ENCODE measurements around the gene CYP27A1.
"Not testable (repeated sequence)": the region's sequence is repeated elsewhere in the genome, so short reads cannot be mapped to it uniquely, and the experiment has no call there.

Gene CYP27A1

DNA sequence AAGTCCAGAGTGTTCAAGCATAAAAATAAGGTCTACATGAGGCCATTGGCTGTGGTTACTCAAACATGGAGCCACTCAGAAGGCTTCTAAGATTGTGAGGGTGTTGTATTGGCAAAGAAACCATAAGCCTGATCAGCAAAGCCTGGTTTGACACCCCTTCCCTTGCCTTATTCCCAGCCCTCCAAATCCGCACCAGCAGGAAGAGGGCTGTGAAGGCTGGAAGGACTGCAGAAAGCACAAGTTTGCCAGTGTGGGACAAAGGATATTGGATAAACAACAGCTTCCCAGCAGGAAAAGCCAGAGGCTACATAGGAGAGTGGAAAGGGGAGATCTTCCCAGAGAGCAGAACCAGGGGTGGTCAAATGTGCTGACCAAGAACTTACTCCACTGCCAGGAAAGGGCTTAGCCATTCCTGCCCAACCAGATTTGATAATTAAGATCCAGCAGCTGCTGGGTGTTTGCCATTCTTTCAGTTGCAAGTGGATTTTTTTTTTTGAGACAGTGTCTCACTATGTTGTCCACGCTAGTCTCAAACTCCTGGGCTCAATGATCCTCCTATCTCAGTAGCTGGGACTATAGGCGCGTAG, 51.2 kb downstream of the CYP27A1 start:
- no peak for DNase-seq

DNA sequence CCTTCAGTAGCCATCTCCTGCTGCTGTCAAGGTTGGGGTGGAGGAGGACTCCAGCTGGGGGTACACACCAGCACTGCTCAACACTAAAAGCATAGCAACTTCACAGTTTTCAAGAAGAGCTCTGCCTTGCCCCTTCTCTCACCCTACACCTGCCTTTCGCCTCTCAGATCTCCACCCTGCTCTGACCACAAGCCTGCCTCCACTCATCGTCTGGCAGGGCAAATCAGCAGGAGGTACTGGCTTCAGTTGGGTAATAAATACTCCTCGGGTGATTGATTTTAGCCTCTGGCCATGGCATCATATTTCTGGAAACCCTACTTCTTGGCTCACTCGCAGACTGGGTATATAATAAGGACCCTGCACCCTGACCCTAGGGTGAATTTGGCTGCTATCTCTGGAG, 52.7 kb downstream of the CYP27A1 start:
- no peak for DNase-seq

DNA sequence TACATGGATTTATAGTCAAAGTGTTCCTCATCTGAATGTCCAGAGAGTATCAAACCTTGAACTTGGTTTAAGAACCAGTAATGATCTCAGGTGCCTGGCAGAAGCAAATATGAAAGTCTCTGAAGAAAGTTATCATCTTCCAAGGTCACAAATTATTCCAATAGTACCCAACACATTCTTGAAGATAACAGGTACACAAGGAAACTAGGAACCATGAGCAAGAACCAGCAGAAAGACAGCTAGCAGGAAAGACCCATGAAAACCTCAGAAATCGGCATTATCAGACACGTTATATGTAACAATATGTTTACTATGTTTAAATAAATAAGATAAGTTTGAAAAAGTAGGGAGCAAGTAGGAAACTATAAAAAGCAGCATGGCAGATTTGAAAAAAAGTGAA, 55.5 kb downstream of the CYP27A1 start:
- no peak for DNase-seq

- DNase-seq = no peak
These were observed 57.5 kb downstream of the CYP27A1 start for GRCh38 chr2:218839430-218839829.

DNA sequence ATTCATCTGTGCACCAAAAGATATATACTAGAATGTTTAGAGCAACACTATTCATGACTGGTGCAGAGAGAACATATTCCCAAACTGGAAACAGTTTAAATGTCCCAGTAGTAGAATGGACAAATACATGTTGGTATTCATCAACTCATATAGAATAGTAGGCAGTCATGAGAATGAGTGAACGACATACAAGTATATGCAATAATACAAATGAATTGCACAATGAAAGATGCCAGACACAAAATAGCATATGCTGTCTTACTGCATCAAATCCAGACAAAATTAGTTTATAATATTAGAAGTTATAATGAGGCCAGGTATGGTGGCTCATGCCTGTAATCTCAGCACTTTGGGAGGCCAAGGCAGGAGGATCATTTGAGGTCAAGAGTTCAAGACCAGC, 57.9 kb downstream of the CYP27A1 start:
- DNase-seq = no peak

- not testable (repeated sequence) for DNase-seq
These were observed 62.4 kb downstream of the CYP27A1 start for GRCh38 chr2:218844334-218844733.

DNA sequence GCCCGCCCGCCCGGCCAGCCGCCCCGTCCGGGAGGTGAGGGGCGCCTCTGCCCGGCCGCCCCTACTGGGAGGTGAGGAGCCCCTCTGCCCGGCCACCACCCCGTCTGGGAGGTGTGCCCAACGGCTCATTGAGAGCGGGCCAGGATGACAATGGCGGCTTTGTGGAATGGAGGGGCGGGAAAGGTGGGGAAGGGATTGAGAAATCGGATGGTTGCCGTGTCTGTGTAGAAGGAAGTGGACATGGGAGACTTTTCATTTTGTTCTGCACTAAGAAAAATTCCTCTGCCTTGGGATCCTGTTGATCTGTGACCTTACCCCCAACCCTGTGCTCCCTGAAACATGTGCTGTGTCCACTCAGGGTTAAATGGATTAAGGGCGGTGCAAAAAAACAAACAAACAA, 65.0 kb downstream of the CYP27A1 start:
- not testable (repeated sequence) for DNase-seq

GRCh38 chr2:218849721-218850120, 67.8 kb downstream of the CYP27A1 start:
- DNase-seq = no peak

- no peak for DNase-seq
These were observed 68.8 kb downstream of the CYP27A1 start for GRCh38 chr2:218850796-218851195.

GRCh38 chr2:218851286-218851685, 69.3 kb downstream of the CYP27A1 start:
- DNase-seq = no peak

DNA sequence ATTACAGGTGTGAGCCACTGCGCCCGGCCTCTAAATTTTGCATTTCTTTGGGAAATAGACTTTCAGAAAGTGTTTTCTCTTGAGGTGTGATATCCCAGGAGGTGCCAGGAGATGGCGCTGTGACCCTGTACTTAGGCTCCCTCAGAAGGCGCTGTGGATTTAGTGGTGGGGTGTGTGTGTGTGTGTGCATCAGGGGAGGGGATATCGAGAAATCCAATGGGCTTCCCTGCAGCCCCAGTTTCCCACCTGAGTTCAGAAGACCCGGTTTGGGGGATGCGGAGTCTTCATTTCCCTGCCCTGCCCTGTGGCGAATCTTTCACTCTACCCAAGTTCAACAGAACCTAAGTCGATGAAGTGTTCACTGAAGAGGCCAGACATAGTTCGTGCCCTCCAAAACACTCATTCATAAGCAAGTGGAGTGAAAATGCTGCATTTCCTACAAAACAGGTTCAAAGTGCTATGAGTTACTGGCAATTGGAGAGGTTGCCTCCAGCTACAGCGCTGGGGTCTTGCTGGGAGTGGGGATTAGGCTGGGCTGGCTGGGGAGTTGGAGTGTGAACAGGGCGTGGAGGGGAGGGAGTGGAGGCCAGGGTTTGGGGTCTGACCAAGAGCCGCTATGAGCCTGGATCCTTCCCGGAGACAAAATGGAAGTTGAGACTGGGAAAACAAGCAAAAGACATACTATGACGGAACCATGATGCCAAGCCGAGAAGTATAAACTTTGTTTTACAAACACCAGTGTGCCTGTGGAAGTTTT, 71.1 kb downstream of the CYP27A1 start:
- peak; percentile 86 for DNase-seq

DNA sequence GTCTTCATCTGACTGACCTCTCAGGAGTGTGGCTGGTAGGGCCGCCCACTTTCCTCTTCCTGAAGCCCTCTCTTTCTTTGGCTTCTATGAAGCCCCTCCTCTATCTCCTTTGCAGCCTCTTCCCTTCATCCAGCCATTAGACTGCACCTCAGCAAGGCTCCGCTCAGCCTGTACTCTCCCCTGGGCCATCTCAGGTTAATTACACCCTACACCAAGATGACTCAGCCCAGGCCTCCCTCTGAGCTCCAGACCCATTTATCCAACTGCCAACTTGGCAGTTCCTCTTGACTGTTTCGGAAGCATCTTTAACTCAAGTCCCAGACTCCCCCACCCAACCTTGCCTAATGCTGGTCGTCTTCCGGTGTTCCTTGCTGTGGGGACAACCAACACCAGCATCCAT, 71.8 kb downstream of the CYP27A1 start:
- no peak for DNase-seq

DNA sequence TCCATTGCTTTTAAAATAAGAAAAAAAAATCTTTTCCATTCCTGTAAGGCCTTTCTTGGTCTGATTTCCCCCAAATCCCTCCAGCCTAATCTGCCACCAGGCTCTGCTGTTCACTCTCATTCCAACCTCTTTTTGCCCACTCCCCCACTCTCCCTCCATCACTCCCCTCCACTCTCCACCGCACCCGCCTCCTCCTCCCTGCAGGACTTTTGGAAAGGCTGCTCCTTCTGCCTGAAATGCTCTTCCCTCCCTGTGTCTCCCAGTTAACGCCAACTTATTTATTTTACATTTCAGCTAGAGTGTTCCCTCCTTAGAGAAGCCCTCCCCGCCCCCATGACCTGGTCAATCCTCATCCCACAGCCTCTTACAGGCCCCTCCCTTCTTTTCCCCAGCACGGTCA, 72.9 kb downstream of the CYP27A1 start:
- no peak for DNase-seq

DNA sequence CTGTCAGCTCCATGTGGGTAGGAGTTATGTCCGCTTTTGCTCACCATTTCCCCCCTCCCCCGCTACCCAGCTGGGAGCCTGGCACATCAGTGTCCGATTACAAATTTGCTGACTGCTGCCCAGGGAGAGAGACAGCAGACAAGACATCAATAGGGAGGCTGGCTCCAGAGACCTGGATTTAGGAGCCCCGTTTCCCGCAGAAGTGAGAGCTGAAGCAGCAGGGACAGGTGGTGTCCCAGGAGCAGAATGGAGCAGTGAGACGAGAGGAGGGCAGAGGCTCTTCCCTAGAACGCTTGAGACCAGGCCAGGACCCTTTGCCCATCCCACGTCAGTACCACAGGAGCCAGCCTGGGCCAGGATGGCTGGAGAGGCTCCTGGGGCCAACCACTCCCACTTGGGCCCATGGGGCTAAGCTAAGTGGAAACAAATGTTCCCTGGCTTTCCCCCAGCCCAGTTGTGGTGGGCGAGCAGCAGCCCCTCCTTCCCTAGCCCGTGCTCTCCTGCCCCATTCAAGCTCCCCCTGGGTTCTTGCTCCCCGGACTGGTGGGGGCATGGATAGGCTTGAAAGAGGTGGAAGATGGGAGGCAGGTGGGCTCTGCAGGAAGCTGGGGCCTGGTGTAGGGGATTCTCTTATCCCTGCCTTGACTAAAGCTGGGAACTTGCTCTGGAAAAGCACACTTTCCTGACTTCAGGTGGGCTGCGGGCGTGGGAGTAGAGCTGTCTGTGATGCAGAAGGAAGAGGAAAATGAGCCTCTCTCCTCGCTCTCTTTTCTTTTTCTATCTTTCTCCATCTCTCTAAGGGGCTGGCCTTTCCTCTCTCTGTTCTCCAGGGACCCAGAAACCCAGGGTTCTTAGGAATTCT, 73.6 kb downstream of the CYP27A1 start:
- DNase-seq = no peak

DNA sequence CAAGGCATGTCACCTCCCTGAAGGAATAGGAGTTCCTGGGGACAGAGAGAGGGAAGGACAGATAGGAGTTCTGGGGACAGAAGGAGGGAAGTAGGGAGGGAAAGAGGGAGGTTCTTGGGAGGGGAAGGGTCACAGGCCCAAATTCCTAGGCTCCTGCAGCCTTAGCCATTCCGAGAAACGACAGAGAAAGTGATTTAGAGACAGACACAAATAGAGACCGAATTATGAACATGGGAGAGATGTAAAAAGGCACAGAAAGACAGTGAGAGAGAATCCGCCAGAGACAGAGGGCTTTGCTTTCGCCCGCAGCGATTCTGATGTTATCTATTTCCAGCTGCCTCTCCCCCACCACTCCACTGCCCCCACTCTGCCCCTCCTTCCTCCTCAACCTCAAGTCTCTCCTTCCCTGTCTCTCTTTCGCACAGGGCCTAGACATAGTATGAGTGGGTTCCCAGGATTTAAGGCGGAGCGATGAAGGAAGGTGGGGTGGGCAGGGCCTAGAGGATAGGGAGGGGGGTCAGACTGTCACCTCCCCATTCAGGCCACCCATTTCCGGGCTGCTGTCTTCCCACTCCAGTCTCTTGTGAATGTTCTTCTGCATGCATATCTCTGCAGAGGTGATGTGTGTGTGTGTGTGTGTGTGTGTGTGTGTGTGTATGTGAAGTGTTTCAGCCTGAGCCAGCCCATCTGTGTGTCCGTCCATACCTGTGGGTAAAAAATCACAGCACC, 74.4 kb downstream of the CYP27A1 start:
- DNase-seq = no peak

DNA sequence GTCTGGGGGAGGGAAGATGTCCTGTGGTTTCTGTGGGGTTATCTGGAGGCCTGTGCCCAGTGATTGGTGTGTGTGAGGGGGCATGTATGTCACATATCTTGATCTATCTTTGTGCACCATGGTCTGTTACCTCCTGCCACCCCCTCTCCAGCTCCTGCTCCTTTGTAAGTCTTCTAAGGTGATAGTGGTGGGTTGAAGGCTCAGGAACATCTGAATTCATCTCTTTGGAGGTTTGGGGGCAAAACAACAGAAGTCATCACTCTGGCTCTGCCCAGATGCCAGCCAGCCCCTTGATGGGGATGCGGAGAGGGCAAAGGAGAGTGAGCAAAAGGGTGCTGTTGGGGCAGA, 74.9 kb downstream of the CYP27A1 start:
- DNase-seq = no peak

- no peak for DNase-seq
These were observed 75.6 kb downstream of the CYP27A1 start for GRCh38 chr2:218857371-218858137.

DNA sequence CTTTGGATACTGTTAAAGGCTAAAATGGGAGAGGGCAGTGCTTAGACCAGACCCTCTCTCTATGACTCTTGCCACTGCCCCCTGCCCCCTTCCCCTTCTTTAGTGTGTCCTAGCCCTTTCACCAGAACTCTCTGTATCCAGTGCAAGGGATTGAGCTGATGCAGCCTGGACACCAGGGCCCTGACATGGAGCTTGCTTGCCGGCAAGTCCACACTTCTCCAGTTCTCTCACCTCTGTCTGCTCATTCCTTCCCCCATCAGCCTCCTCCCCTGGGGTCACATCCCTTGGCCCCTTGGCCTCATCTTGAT, 76.1 kb downstream of the CYP27A1 start:
- no peak for DNase-seq

DNA sequence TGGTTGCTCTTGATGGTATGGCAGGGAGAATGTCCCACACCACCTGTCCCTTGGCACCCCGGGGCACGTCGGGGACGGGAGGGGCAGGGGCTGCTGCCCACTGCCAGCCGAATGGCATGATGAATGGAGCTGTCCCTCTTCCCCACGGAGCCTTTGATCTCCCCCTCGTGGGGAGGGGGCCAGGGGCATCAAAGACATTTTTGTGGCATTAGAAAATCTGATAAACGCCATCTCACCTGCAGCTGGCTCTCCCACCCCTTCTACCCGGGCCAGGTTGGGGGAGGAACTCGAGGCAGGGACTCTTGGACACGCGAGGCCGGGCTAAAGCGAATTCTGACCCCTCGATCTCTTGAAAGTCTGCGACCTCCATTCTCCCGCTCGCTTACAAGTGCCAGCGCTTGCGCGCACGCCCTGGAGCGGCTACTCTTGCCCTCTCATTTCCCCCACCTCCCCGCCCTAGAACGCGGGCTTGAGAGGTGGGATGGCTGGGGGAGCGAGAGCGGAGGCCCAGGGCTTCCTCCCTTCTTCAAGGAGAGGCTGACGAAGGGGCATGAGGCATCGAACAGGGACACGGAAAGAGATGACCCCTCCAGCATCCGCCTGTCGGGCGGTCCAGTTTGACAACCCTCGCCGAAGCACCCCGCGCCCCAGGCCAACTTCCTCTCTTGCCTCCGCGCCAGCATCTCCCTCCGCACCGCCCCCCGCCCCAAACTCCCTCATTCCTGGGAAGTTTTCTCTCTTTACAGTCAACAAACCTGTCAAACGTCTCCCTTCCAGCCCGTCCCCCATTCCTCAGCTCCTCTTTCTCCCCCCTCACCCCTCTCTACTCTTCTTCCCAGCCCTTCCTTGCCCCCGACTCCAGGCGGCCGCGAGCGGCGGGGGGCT, 77.0 kb downstream of the CYP27A1 start:
- DNase-seq = no peak

- DNase-seq = no peak
These were observed 77.6 kb downstream of the CYP27A1 start, which contains the start of gene WNT6 for GRCh38 chr2:218859556-218859987. TSS of gene WNT6 (plus strand) at chr2:218859805. CDS start at chr2:218860038, 233 bp downstream.
